GM04503 (cell line): ENCODE results near the gene BRI3BP.

ENCODE experiments used
- DNase-seq: peaks from one replicate; pipeline ENCODE4 v3.0.0-alpha.2; 2012; ENCODE audit warnings: low read depth

The BRI3BP gene, protein sequence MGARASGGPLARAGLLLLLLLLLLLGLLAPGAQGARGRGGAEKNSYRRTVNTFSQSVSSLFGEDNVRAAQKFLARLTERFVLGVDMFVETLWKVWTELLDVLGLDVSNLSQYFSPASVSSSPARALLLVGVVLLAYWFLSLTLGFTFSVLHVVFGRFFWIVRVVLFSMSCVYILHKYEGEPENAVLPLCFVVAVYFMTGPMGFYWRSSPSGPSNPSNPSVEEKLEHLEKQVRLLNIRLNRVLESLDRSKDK

DNA sequence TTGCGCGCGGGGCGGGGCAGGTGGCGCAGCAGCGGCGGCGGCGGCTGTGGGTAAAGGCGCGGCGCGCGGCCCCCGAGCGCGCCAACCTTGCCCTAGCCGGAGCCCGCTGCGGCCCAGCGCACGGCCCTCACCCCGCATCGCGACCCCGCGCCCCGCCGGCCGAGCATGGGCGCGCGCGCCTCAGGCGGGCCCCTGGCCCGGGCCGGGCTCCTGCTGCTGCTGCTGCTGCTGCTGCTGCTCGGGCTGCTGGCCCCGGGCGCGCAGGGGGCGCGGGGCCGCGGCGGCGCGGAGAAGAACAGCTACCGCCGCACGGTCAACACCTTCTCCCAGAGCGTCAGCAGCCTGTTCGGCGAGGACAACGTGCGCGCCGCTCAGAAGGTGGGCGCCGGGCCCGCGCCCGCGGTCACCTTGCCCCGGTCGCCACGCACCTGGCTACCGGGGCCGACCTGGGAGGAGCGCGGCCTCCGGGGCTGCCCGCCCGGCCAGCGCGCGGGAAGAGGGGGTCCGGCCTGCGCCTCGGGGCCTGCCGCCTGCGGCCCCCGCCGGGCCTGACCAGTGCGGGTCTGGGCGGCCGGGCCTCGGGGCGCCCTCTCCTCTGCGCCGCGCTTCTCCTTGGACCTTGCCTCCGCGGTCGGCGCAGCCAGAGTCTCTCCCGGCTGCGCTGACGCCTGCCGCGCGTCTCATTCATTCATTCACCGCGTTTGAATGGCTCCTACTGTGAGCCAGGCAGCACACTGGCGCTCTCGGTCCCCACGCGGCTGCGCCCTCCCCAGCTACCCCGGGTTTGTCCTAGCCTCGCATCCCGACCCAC lies at the start of gene BRI3BP:
Gene BRI3BP, plus strand, starts transcription at position 20 of the 811 bp plus-strand sequence. Its CDS starts 146 bp downstream, at position 166.
- DNase-seq, result no peak

DNA sequence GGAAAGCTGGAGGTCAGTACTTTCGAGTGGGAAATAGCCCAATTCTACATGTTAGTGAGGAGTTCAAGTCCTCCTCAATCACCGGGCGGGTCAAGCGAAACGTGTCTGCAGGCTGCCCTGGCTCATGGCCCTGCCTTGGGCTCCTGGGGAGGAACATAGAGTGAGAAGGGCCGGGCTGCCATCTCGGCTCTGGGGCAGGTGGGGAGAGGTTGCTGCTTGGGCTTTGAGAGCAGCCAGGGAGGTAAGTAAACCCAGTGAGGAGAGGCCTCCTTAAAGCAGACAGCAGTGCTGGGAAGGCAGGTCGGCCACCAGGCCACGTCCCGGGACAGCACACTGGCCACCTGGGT lies 47.0 kb upstream of the BRI3BP start:
- DNase-seq, result no peak

DNA sequence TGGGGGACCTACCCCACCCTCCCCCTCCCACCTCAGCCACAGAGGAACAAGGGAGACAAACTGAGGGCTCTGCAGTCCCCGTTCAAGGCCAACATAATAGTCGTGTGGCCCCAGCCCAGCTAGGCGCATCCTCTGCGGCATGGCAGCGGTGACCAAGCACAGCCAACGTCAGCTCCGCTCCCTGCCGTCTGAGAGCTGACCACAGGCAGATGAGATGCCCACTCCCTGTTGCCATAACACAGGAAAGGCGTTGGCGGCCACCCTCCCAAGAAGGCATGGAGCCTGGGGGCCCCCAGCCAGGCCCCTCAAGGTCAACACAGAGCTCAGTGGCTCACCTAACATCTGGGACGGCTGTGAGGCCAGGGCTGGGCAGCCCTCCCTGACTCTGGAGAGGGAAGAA lies 46.4 kb upstream of the BRI3BP start:
- no peak for DNase-seq

DNA sequence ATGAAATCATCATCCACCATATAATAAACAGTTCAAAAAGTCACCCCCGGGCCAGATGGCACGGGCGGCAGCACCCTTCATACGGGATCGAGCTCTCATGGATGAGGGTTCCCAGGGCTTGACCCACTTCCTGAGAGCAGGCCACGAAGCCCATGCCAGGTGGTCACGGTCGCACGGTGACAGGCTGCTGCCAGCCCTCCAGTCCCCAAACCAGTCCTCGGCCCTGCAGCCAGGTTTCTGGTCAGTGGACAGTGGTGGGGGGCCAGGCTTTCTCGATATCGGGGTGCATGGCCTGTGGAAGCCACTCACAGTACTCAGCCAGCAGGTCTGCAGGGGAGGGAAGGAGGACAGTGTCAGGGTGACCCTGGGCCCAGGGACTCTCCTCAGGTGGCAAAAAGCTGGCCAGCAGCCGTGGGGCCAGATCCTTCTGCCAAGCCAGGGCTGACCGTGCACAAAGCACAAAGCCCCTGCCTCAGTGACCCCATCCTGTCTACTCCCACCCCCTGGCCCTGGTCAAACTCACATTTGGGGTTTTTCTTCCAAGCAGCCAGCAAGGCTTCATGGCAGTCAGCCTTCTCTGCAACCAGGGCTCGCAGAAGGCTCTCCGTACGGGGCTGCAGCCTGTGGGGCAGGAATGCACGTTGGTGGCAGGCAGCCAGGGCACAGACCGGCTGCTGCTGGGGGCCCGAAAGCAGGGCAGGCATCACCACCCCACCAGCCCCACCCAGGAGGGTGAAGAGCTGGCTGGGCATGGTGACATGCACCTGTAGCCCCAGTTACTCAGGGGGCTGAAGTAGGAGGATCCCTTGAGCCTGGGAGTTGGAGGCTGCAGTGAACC lies 45.7 kb upstream of the BRI3BP start:
- DNase-seq, result no peak

DNA sequence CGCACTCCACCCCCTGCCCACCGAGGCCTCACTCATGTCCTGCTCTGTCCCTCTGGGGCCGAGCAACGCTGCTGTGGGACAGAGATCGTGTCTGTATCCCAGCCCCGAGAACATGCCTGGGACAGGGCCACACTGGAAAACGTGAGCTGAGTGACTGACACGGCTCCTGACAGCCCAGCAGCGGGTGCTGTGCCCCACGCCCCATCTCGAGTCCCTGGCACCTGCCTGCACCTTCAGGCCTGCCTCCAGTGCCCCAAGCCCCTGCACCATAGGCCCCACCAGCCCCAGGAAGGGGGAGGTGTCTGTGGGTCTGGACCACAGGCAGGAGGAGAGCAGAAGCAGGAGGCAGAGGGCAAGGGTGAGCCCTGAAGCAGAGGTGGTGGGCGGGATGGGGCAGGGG lies 44.4 kb upstream of the BRI3BP start:
- DNase-seq, result no peak

DNA sequence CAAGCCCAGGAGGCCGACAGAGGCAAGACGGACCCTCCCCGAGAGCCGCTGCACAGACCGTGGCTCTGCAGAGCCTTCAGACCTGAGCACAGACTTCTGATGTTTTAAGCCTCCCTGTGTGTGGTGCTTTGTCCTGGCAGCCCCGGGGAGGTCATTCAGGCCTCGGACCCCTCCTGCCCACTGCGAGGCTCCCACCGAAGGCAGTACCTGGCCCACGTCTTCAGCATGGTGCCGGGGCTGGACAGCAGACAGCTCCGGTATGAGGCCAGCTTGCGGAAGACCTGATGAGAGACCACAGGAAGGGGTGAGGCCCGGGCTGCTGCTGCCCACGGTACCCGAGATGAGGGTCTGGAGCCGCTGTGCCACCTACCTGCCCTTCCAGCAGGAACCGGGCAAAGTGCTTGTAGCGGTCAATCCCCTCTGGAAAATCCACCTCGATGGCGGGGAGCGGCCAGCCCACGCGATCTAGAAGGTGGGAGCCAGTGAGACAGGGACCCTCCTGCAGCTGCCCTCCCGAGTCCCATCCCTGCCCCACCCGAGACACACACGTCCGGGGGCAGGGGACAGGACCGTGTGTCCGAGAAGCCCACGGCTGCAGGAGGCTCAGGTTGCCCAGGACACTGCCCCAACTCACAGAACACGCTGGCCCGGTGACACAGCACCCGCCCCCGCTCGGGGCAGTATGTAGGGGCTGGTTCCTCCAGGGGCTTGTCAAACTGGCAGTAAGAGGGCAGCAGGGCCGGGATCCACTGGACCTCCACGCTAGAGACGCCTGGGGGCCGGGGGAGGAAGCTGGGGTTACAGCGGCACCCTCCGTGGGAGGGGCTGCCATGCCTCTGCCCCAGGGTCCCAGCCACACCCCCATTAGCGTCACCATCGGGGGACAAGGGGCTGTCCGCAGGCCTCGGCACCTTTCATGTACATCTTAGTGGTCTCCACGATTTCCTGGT lies 43.4 kb upstream of the BRI3BP start:
- no peak for DNase-seq

DNA sequence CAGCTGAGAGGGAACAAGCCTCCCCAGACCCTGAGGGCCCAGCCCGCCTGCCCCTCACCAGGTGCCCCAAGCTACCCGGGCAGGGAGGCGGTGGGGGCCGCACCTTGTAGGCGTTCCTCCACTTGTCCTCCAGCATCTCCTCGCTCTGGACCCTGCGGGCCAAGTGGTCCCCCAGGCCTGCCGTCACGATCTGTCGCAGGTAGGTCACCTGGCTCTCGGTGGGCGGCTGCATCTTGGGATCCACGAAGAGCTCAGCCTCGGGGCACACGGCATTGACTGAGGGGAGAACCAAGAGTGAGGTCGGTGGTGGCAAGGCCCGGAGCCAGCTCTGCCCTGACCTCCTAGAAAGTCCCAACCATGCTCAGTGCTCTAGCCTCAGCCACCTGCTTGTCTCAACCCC lies 41.1 kb upstream of the BRI3BP start:
- no peak for DNase-seq

DNA sequence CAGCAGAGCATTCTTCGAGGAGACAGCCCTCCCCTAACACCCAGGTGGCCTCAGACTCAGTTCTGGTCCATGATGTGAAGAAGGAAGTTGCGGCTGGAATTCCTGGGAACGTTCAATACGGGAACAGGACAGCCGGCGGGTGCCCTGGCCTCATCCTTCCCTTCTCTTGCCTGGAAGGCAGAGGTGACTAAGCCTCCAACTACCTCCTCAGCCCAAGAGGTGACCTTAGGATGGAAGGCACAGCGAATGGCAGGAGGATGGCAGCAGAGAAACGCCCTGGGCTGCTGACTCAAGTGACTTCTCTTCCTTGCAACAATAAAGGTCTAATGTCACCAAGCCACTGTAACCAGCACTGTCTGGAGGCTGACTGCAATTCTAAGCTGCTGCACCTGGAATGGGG lies 40.6 kb upstream of the BRI3BP start:
- DNase-seq, result no peak

DNA sequence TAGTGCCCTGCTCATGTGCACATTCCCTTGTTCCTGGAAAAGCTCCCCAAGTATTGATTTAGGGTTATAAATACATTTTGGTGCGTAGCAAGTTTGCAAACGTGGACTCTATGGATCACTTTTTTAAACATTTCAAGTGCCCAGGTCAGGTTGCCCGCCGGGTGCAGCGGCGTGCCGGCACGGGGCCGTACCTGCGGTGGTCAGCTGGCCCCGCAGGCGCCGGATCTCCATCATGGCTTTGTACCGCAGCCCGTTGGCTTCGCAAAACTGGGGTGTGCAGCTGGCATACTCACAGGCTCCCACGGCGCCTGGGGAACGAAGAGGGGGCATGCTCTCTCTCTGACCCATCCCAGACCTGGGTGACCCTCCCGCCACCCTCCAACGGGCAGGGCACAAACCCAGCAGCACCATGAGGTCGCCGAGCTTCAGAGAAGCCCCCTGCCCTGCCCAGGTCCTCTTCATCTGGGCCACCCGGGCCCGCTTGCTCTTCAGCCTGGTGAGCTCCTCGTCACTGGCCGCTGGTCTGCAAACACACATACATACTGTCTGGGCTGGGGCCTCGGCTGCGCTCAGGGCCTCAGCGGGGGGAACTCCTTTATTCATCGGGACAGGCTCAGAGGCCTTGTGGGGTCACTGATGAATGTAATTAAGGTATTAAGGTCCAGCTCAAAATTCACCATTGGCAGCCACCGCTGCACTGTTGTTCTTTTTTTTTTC lies 39.6 kb upstream of the BRI3BP start:
- no peak for DNase-seq

DNA sequence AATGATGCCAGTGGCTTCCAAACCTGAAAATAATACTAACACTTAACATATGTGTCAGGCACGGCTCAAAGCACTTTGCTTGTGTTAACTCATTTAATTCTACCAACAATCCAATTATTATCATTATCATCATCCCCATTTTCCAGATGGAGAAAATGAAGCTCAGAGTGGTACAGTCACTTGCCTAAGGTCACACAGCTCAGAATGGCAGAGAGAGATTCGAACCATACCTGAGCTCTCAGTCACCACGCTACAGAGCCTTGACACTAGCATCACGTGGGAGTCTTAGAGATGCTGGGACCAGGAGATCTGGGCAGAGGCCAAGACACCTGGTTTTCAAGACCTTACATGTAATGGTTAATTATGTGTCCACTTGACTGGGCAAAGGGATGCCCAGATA lies 38.7 kb upstream of the BRI3BP start:
- no peak for DNase-seq

DNA sequence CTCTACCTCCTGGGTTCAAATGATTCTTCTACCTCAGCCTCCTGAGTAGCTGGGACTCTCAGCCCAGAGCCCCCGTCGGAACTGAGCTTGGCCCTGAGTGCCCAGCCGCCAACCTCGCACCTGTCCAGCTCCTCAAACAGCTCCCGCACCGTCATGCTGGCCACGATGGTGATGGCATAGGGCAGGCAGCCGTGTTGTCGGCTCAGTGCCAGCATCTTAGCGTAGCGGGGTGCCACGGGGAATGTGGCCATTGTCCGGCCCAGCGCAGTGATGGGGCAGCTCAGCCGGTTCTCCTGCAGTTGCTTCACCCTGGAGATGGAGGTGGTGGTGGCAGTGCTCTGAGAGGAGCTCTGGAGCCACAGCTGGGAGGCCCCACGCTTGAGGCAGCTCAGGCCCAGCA lies 36.9 kb upstream of the BRI3BP start:
- DNase-seq, result no peak

DNA sequence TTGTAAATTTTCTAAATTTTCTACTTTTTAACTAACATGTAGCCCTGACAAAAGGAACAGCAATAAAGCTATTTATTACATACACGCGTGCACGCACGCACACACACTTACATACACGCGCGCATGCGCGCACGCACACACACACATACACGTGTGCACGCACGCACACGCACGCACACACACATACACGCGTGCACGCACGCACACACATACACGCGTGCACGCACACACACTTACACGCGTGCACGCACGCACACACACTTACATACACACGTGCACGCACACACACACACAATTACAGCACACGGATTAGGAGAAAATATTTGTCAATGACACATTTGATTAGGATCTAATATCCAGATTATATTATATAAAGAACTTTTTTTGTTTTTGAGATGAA lies 32.4 kb upstream of the BRI3BP start:
- no peak for DNase-seq

DNA sequence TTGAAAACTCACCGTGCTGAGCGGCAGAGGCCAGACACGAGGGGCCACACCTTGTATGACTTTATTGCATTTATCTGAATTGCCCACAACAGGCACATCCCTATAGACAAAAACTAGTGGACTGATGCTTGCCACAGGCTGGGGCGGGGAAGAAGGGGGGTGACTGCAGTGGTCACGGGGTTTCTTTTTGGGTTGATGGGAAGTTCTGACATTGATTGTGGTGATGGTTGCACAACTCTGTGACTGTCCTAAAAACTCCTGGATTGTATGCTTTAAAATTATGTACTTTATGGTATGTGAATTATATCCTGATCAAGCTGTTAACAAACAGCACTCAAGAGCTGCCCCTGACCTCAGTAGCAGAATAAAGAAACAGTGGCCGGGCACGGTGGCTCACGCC lies 30.2 kb upstream of the BRI3BP start:
- no peak for DNase-seq

DNA sequence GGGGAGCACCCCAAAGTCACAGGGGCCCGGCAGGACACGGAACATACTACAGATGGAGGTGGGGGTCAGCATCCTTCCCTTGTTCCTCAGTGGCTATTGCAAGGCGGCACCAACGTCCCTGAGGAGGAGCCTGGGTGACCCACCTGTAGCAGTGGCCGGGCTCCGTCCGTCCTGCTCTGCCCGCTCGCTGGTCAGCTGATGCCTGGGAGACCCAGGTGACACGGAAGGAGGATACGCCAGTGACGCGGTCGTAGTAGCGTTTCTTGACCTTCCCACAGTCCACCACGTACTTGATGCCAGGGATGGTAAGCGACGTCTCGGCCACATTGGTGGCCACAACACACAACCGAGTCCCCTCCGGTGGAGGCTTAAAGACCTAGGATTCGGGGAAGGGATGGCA lies 29.2 kb upstream of the BRI3BP start:
- no peak for DNase-seq

DNA sequence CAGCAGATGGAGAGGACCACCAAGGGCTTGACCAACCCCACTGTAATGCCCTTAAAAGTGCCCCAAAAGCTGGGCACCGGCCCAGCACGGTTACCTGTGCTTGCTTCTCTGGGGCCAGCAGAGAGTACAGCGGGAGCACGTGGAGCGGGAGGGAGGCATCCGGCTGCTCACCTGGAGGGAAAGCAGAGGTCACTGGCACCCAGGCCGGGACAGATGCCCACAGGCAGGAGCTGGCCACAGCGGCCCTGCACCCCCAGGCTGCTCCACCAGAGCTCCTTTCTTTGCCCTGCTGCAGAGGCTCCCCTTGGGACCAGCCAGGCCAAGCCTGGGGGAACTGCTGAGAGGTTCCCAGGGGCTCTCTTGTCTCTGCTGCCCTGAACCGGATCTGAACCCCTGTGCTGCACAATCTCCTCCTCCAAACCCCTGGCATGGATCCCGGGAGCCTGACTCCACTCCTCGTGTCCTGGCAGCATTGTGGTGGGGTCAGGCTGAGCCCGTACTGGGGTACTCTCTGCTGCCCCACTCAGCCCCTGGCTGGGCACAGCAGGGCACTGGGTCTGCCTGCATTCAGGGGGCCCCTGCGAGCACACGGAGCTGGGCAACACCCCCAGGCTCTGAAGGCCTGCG lies 28.5 kb upstream of the BRI3BP start:
- no peak for DNase-seq

DNA sequence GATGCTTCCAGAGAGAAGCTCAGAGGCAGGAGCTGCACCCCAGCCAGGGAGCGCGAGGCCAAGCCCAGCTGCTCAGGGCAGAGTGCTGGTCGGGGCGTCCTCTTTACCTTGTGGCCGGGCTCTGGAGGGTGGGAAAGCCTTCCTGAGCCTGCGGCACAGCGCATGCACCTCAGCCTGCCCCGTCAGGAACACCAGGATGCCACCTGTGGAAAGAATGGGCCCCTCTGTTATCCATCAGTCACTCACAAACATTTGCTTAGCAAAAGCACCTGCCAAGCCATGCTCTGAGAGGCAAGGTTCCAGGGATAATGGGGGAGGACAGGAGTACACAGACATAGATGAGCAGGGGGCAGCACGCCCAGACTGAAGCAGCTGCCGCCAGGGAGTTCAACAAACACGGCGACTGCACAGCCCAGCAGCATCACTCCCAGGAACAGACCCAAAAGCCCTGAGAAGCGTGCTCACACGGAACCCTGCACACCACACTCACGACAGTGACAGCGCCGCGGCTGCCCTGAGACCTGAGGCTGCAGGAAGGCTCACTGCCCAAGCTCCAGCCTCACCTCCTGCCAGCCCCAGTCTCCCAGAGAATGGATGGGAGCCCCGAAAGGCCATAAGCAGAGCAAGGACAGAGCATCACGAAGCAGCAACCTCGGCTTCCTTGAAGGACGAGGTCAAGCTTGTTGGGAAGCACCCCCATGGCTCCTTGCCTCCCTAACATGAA lies 26.3 kb upstream of the BRI3BP start:
- no peak for DNase-seq

DNA sequence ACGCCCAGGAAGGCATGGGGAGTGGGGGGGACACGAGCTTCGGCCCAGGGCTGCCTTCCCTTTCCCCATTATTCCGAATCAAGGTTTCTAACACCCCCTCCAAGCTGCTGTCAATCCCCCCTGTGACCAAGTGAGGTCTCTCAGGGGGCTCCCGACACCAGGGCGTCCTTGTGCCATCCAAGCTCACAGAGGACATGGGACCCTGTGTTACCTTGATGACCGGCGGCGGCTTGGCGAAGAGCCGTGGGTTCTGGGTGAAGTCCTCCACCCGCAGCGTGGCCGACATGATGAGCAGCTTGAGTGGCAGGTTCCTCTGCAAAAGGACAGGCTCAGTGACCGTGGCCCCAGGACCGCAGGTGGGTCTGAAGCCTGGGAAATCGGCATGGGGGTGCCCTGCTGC lies 24.8 kb upstream of the BRI3BP start:
- DNase-seq, result no peak

DNA sequence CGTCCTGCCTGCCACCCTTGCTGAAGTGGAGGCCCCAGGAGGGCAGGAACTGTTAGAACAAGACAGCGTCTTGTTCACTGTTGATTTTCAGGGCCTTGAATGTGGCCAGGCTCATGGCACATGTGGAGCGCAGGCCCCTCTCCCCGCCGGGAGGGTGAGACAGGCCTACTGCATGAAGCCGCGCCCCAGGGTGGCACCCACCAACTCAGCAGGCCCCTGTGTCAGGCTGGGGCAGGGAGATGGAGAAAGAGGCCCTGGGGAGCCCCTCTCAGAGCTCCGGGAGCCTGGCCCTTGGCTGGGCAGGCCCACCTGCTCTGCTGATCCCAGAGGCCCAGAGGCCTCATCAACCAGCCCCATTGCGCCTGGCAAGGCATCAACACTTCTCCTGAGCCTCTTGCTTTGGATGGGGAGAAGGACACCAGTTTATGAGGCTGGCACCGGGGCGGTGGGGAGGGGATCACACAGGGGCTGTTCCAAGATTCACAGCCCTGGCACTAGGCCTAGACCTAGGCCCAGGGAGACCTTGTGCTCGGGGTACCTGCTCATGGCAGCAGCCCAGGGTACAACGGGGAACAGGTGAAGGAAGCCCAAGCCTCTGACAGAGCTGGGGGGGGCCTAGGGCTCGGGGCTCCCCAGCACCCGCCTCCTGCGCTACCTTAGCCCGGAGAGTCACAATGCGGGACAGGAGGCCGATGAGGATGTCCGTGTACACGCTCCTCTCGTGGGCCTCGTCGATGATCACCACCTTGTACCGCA lies 22.6 kb upstream of the BRI3BP start:
- no peak for DNase-seq

DNA sequence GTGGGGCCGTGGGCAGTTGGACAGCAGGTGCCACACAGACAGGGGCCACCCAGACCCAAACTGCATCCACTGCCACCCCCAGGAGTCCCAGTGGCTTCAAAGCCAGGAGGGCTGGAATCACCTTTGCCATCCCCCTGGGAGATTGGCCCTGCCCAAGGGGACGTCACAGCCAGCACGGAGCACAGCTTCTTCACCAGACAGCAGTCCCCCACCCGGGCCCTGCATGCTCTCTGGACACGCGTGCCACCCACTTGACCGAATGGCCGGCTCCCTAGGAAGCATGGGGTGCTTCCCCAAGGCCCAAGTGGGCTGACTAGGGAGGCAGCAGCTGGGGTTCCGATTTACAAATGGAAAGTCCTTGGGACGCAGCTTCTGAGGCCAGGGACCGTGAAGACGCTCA lies 21.8 kb upstream of the BRI3BP start:
- no peak for DNase-seq
